H1 (cell line): Measurements from ENCODE around the gene BSN.

Experiments used
- CBX8 ChIP-seq: fragments of 300-800, 300-1000 bp; sonication (generic); IDR thresholded peaks from 2 replicates; pipeline ENCODE4 v1.7.1; 2016; ENCODE audit warnings: low read depth, low read length, borderline replicate concordance
- TAF7 ChIP-seq: optimal IDR thresholded peaks from 2 replicates; pipeline ENCODE3; 2011; ENCODE audit warnings: low read depth, mild to moderate bottlenecking, inconsistent platforms, low read length, moderate library complexity, borderline replicate concordance
- TF ChIP-seq, protein P1 (sequence below), 3 experiments: IDR thresholded peaks; 1 replicate in 2 of 3; 2 replicates in 1 of 3; pipeline versions ENCODE4 v1.5.1 to v1.6.1; 2011; ENCODE audit warnings: low read length in 3 of 3, mild to moderate bottlenecking in 3 of 3, inconsistent platforms in 2 of 3, low read depth in 1 of 3, moderate library complexity in 1 of 3; ENCODE audit not compliant: insufficient read depth in 1 of 3; ENCODE audit errors: control extremely low read depth in 1 of 3

GRCh38 chr3:49606427-49606826 lies 52.1 kb downstream of the BSN start:
- TF ChIP-seq, protein P1, sequence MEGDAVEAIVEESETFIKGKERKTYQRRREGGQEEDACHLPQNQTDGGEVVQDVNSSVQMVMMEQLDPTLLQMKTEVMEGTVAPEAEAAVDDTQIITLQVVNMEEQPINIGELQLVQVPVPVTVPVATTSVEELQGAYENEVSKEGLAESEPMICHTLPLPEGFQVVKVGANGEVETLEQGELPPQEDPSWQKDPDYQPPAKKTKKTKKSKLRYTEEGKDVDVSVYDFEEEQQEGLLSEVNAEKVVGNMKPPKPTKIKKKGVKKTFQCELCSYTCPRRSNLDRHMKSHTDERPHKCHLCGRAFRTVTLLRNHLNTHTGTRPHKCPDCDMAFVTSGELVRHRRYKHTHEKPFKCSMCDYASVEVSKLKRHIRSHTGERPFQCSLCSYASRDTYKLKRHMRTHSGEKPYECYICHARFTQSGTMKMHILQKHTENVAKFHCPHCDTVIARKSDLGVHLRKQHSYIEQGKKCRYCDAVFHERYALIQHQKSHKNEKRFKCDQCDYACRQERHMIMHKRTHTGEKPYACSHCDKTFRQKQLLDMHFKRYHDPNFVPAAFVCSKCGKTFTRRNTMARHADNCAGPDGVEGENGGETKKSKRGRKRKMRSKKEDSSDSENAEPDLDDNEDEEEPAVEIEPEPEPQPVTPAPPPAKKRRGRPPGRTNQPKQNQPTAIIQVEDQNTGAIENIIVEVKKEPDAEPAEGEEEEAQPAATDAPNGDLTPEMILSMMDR (IDR thresholded peaks at IDR 0.05; ENCODE audit: control extremely low read depth in 1 of 3, insufficient read depth in 1 of 3, low read depth in 1 of 3, low read length in 3 of 3): no peak
- no peak for TF ChIP-seq CBX8
- TF ChIP-seq TAF7: no peak
